Breast epithelium (tissue), 3 donors: Measurements from ENCODE around the gene HSD3B7.

ENCODE experiments used
- POLR2A ChIP-seq: fragments of 450-650 bp; IDR thresholded peaks from one replicate; pipeline ENCODE4 v1.6.1; 2016; ENCODE audit warnings: antibody characterized with exemption, mild to moderate bottlenecking, moderate library complexity
- TF ChIP-seq, protein P1 (sequence below), 3 donors: fragments of 450-650 bp; IDR thresholded peaks; one replicate each; pipeline ENCODE4 v1.5.1; 2016 to 2017; ENCODE audit warnings: antibody characterized with exemption in 3 of 3, mild to moderate bottlenecking in 3 of 3, moderate library complexity in 3 of 3

DNA sequence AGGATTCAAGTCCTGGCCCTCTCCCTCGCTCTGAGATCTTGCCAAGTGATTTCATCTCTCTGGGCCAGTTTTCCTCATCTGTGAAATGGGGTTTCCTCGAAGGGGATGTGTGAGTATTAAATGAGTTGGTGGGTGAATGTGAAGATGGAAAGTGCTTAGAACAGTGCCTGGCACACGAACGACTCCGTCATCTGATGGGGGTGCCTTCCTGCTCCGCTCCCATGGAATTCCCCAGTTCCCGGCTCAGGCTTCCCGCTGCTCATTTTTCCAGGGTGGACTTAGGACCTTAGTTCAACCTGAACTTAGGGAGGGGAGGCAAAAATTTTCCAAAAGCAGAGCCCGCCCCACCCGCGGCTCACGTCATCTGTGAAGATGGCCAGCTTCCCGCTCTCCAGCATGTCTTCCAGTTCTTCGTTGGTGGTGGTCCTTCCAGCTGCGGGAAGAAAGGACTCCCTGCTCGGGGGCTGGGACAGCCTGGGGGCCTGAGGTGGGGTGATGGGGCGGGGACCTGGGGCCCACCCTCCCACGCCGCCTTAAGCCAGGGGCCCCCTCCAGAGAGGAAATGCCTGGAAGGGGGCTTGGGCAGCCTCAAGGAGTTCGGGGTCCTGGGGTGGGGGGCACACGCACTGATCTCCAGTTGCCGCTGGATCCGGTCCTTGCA lies 11.4 kb downstream of the HSD3B7 start:
- TF ChIP-seq, protein P1, sequence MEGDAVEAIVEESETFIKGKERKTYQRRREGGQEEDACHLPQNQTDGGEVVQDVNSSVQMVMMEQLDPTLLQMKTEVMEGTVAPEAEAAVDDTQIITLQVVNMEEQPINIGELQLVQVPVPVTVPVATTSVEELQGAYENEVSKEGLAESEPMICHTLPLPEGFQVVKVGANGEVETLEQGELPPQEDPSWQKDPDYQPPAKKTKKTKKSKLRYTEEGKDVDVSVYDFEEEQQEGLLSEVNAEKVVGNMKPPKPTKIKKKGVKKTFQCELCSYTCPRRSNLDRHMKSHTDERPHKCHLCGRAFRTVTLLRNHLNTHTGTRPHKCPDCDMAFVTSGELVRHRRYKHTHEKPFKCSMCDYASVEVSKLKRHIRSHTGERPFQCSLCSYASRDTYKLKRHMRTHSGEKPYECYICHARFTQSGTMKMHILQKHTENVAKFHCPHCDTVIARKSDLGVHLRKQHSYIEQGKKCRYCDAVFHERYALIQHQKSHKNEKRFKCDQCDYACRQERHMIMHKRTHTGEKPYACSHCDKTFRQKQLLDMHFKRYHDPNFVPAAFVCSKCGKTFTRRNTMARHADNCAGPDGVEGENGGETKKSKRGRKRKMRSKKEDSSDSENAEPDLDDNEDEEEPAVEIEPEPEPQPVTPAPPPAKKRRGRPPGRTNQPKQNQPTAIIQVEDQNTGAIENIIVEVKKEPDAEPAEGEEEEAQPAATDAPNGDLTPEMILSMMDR (IDR thresholded peaks at IDR 0.05) = no peak
- no peak for TF ChIP-seq POLR2A
